H1 (cell line): Measurements from ENCODE around the gene POLD4. TPM values are rescaled to one million over a fixed set of nuclear protein-coding genes. Genes with fewer than 3 reads are reported as not detected.

Experiments used
- CTCF ChIA-PET: fragments of 300-600 bp; sonication (Branson Sonifier 250); formaldehyde crosslinking; loops from one replicate; lab custom pipeline; 2021; ENCODE audit not compliant: partially characterized antibody; lab: Charles Lee
- POLR2A ChIA-PET: fragments of 300-600 bp; sonication (Branson Sonifier 250); formaldehyde crosslinking; loops from one replicate; lab custom pipeline; 2021; ENCODE audit warnings: inconsistent platforms; ENCODE audit not compliant: partially characterized antibody; lab: Charles Lee
- DNase-seq, 2 experiments: peaks; one replicate each; pipeline versions ENCODE4 v3.0.0 to v3.0.0-alpha.2; 2010 to 2022; ENCODE audit warnings: low spot score in 2 of 2, low read depth in 1 of 2, mixed read lengths in 1 of 2
- FAIRE-seq: peaks from 2 replicates; lab custom pipeline; 2011; peaks lifted over from hg19 to GRCh38; lab: Jason Lieb, UNC
- H2AFZ ChIP-seq: 2 replicates; pipeline ENCODE4 v1.8.1; 2012; ENCODE audit warnings: low read length, inconsistent platforms
- H2AK5ac ChIP-seq: 2 replicates; pipeline ENCODE4 v1.6.1; 2013; ENCODE audit warnings: low read depth, low read length
- H2BK120ac ChIP-seq: replicated peaks from 2 replicates; pipeline ENCODE3; 2013; ENCODE audit warnings: low read depth, low read length, inconsistent platforms
- H2BK12ac ChIP-seq: 2 replicates; pipeline ENCODE4 v1.6.1; 2013; ENCODE audit warnings: low read depth, low read length
- H2BK15ac ChIP-seq: 2 replicates; pipeline ENCODE4 v1.6.1; 2013; ENCODE audit warnings: low read length
- H2BK20ac ChIP-seq: 2 replicates; pipeline ENCODE4 v1.6.1; 2013; ENCODE audit warnings: low read length
- H2BK5ac ChIP-seq: 2 replicates; pipeline ENCODE4 v1.6.1; 2013; ENCODE audit warnings: low read depth, low read length
- H3K14ac ChIP-seq: 2 replicates; pipeline ENCODE4 v1.6.1; 2013; ENCODE audit warnings: inconsistent platforms; ENCODE audit not compliant: insufficient read length
- H3K18ac ChIP-seq: 2 replicates; pipeline ENCODE4 v1.6.1; 2013; ENCODE audit warnings: low read length; ENCODE audit errors: extremely low read depth
- H3K23ac ChIP-seq: 2 replicates; pipeline ENCODE4 v1.6.1; 2013; ENCODE audit warnings: inconsistent platforms; ENCODE audit not compliant: insufficient read length
- H3K23me2 ChIP-seq: 2 replicates; pipeline ENCODE4 v1.6.1; 2013; ENCODE audit warnings: low read depth, low read length
- H3K27ac ChIP-seq: 2 replicates; pipeline ENCODE4 v1.6.1; 2011; ENCODE audit warnings: low read depth, low read length, inconsistent platforms
- H3K27me3 ChIP-seq, 4 experiments: replicated peaks in 1 of 4; 1 replicate in 1 of 4; 2 replicates in 3 of 4; pipeline versions ENCODE4 v1.6.1 to v1.8.1; 2011 to 2013; ENCODE audit warnings: low read length in 3 of 4, mild to moderate bottlenecking in 3 of 4, inconsistent platforms in 2 of 4, mixed read lengths in 2 of 4, moderate library complexity in 1 of 4; ENCODE audit not compliant: control insufficient read depth in 3 of 4, insufficient read depth in 3 of 4; ENCODE audit errors: extremely low read depth in 1 of 4
- H3K36me3 ChIP-seq, 4 experiments: 2 replicates each; pipeline versions ENCODE4 v1.6.1 to v1.8.1; 2011 to 2013; ENCODE audit warnings: mild to moderate bottlenecking in 4 of 4, low read length in 3 of 4, moderate library complexity in 2 of 4, control low read depth in 1 of 4, inconsistent platforms in 1 of 4; ENCODE audit not compliant: insufficient read depth in 4 of 4, control insufficient read depth in 2 of 4
- H3K4ac ChIP-seq: replicated peaks from 2 replicates; pipeline ENCODE3; 2013; ENCODE audit warnings: low read length, low read depth, mixed read lengths, inconsistent platforms; ENCODE audit not compliant: insufficient read length
- H3K4me1 ChIP-seq, 4 experiments: replicated peaks in 1 of 4; 1 replicate in 1 of 4; 2 replicates in 3 of 4; pipeline versions ENCODE4 v1.6.1 to v1.8.1; 2011 to 2013; ENCODE audit warnings: low read length in 3 of 4, inconsistent platforms in 2 of 4, mixed read lengths in 1 of 4; ENCODE audit not compliant: insufficient read depth in 4 of 4, control insufficient read depth in 3 of 4
- H3K4me2 ChIP-seq, 2 experiments: 2 replicates each; pipeline versions ENCODE4 v1.6.1 to v1.8.1; 2011 to 2013; ENCODE audit warnings: low read depth in 2 of 2, low read length in 2 of 2, control low read depth in 1 of 2, inconsistent platforms in 1 of 2, mild to moderate bottlenecking in 1 of 2; ENCODE audit not compliant: insufficient read depth in 1 of 2
- H3K4me3 ChIP-seq, 4 experiments: fragments of 200-600, 300-600 bp in 1 of 4; sonication (generic), shearing (Covaris generic), sonication (Bioruptor Twin) in 1 of 4; 2 replicates each; pipeline versions ENCODE4 v1.5.1 to v1.8.1; 2011 to 2016; ENCODE audit warnings: low read length in 4 of 4, low read depth in 3 of 4, control low read depth in 2 of 4, inconsistent platforms in 2 of 4, mild to moderate bottlenecking in 2 of 4, mixed read lengths in 1 of 4, moderate library complexity in 1 of 4; ENCODE audit not compliant: insufficient read depth in 2 of 4; ENCODE audit errors: extremely low read depth in 1 of 4
- H3K56ac ChIP-seq: replicated peaks from 2 replicates; pipeline ENCODE3; 2013; ENCODE audit warnings: low read depth, mild to moderate bottlenecking, mixed read lengths, low read length, inconsistent platforms; ENCODE audit not compliant: insufficient read length
- H3K79me1 ChIP-seq: 2 replicates; pipeline ENCODE4 v1.6.1; 2013; ENCODE audit warnings: low read depth, low read length, control low read depth
- H3K79me2 ChIP-seq, 2 experiments: 2 replicates each; pipeline versions ENCODE4 v1.6.1 to v1.8.1; 2012 to 2013; ENCODE audit warnings: low read length in 2 of 2, mild to moderate bottlenecking in 2 of 2, inconsistent platforms in 1 of 2; ENCODE audit not compliant: insufficient read depth in 2 of 2, control insufficient read depth in 1 of 2
- H3K9ac ChIP-seq, 4 experiments: replicated peaks in 1 of 4; 1 replicate in 1 of 4; 2 replicates in 3 of 4; pipeline versions ENCODE4 v1.6.1 to v1.8.1; 2011 to 2013; ENCODE audit warnings: low read depth in 3 of 4, low read length in 3 of 4, control low read depth in 2 of 4, mild to moderate bottlenecking in 2 of 4, moderate library complexity in 2 of 4, inconsistent platforms in 1 of 4; ENCODE audit errors: extremely low read depth in 1 of 4
- H3K9me3 ChIP-seq, 2 experiments: 2 replicates each; pipeline versions ENCODE4 v1.6.1 to v1.8.1; 2012 to 2013; ENCODE audit warnings: mild to moderate bottlenecking in 2 of 2, moderate library complexity in 2 of 2, control low read depth in 1 of 2, inconsistent platforms in 1 of 2, low read depth in 1 of 2, low read length in 1 of 2, mixed read lengths in 1 of 2; ENCODE audit not compliant: insufficient read depth in 2 of 2
- H4K20me1 ChIP-seq, 2 experiments: replicated peaks in 1 of 2; 2 replicates each; pipeline versions ENCODE3 to v1.8.1; 2011 to 2013; ENCODE audit warnings: inconsistent platforms in 2 of 2, low read length in 2 of 2, mild to moderate bottlenecking in 1 of 2; ENCODE audit not compliant: insufficient read depth in 2 of 2, control insufficient read depth in 1 of 2
- H4K5ac ChIP-seq: 2 replicates; pipeline ENCODE4 v1.6.1; 2013; ENCODE audit warnings: low read length, low read depth, mixed read lengths, inconsistent platforms; ENCODE audit not compliant: insufficient read length
- H4K8ac ChIP-seq: 2 replicates; pipeline ENCODE4 v1.8.0; 2013; ENCODE audit warnings: mild to moderate bottlenecking, moderate library complexity, low read length, inconsistent platforms; ENCODE audit not compliant: insufficient read depth; ENCODE audit errors: extremely low read depth
- H4K91ac ChIP-seq: replicated peaks from 2 replicates; pipeline ENCODE3; 2013; ENCODE audit warnings: low read length, mixed read lengths, inconsistent platforms; ENCODE audit not compliant: insufficient read length
- BRCA1 ChIP-seq: IDR thresholded peaks from 2 replicates; pipeline ENCODE4 v1.6.1; 2012; ENCODE audit warnings: low read depth, low read length, improper control_type of control experiment
- CBX8 ChIP-seq: fragments of 300-800, 300-1000 bp; sonication (generic); IDR thresholded peaks from 2 replicates; pipeline ENCODE4 v1.7.1; 2016; ENCODE audit warnings: low read depth, low read length, borderline replicate concordance
- CREB1 ChIP-seq: IDR thresholded peaks from 2 replicates; pipeline ENCODE4 v1.6.1; 2012; ENCODE audit warnings: inconsistent platforms
- CTBP2 ChIP-seq: IDR thresholded peaks from 2 replicates; pipeline ENCODE4 v1.7.0; 2011; ENCODE audit warnings: borderline replicate concordance, mild to moderate bottlenecking, moderate library complexity, mixed read lengths, low read length; ENCODE audit not compliant: insufficient read depth, insufficient read length
- CTCF ChIP-seq, 3 experiments: IDR thresholded peaks; 1 replicate in 2 of 3; 2 replicates in 1 of 3; pipeline versions ENCODE4 v1.5.1 to v1.6.1; 2011; ENCODE audit warnings: low read length in 3 of 3, mild to moderate bottlenecking in 3 of 3, inconsistent platforms in 2 of 3, low read depth in 1 of 3, moderate library complexity in 1 of 3; ENCODE audit not compliant: insufficient read depth in 1 of 3; ENCODE audit errors: control extremely low read depth in 1 of 3
- EP300 ChIP-seq, 2 experiments: IDR thresholded peaks; 1 replicate in 1 of 2; 2 replicates in 1 of 2; pipeline ENCODE4 v1.6.1; 2011 to 2012; ENCODE audit warnings: low read depth in 2 of 2, low read length in 2 of 2, mild to moderate bottlenecking in 2 of 2, borderline replicate concordance in 1 of 2, inconsistent platforms in 1 of 2, moderate library complexity in 1 of 2
- JUN ChIP-seq: IDR thresholded peaks from 2 replicates; pipeline ENCODE4 v1.6.1; 2011; ENCODE audit warnings: low read depth, mild to moderate bottlenecking, improper control_type of control experiment, low read length
- SUZ12 ChIP-seq: fragments of 200-600 bp; sonication (generic); IDR thresholded peaks from 2 replicates; pipeline ENCODE4 v1.6.1; 2012; ENCODE audit warnings: mild to moderate bottlenecking, inconsistent platforms, low read length, moderate library complexity, mixed read lengths
- ZNF274 ChIP-seq: IDR thresholded peaks from 2 replicates; pipeline ENCODE4 v1.7.0; 2012; ENCODE audit warnings: low read length, borderline replicate concordance; ENCODE audit errors: extremely low read depth
- WGBS, 2 experiments: shearing (Covaris generic) in 1 of 2; methylation state at CpG; one replicate each; pipeline versions ENCODE4 v1.1.6 to v1.1.7; 2013 to 2015; ENCODE audit warnings: low lambda C conversion rate in 2 of 2, mixed read lengths in 2 of 2, inconsistent platforms in 1 of 2, low coverage in 1 of 2, missing lambda C conversion rate in 1 of 2; ENCODE audit not compliant: insufficient replicate concordance in 2 of 2, insufficient coverage in 1 of 2, insufficient read length in 1 of 2; ENCODE audit errors: extremely low coverage in 1 of 2, missing lambda C conversion rate in 1 of 2; 5-methylcytosine and 5-hydroxymethylcytosine counted together
- polyA plus RNA-seq, 7 experiments: library from polyadenylated mRNA; depleted of rRNA in 3 of 7; stranded (reverse) in 5 of 7; unstranded in 2 of 7; fragments of >200 nt in 5 of 7; fragments of 200-250 nt in 2 of 7; gene quantifications; 1 replicate in 5 of 7; 2 replicates in 1 of 7; 4 replicates in 1 of 7; pipeline versions ENCODE4 v1.2.1 to v1.2.3, GENCODE V29; 2011 to 2013; ENCODE audit warnings: missing spikeins in 2 of 7, mixed read lengths in 2 of 7
- total RNA-seq: library from RNA; stranded (reverse); fragmentation: NEBNext Ultra II Directional; extraction: Animal tissue kit (Norgen Biotek cat#: 25700); gene quantifications from 2 replicates; pipeline ENCODE4 v1.2.1, GENCODE V29; 2021

POLD4 gene
- total and polyA plus RNA-seq, 2 of the 8 experiments (the other 6 are each of a cell fraction or from before 2014, with no cell fraction given), result 21.2 to 46.7 TPM

GRCh38 chr11:67395555-67396258, 42.4 kb upstream of the POLD4 start:
- H3K56ac ChIP-seq, result no peak overlapping the region
- H3K14ac ChIP-seq, result no peak overlapping the region
- no peak for DNase-seq
- FAIRE-seq, result no peak
- ChIA-PET POLR2A (interaction anchor here (0.9 to 2.6 kb wide), 15 partner anchors 9 to 93 kb away, joined by 3 to 13 read pairs (median 4); partner anchors contain the start of genes AIP, RPS6KB2 and SSH3), CTCF (interaction anchor here (0.6 to 34.8 kb wide), 6 partner anchors 13 to 69 kb away, joined by 3 to 1305 read pairs (median 4); partner anchors contain the start of gene POLD4)
- H4K5ac ChIP-seq, result no peak overlapping the region
- H3K4me1 ChIP-seq, result peaks cover 0 to 12% (median 6%) of the 10 kb centered on the region in 4 experiments; a peak in 5 of 7 replicates
- H3K9ac ChIP-seq, result no peak overlapping the region
- H2BK5ac ChIP-seq, result peak overlapping the region; percentile 88; the same call in 1 of the 2 replicates
- H2BK120ac ChIP-seq, result no peak overlapping the region
- no peak overlapping the region for H4K91ac ChIP-seq
- no peak overlapping the region for H2BK15ac ChIP-seq
- no peak overlapping the region for H3K4me2 ChIP-seq
- H3K79me2 ChIP-seq, result peaks cover 0 to 5% of the 10 kb centered on the region in 2 experiments; a peak in 1 of 4 replicates
- H2AFZ ChIP-seq, result no peak overlapping the region
- H2BK12ac ChIP-seq, result 0 out of 2 replicates have a peak overlapping the region, but pooled peaks have one; percentile 50
- no peaks in the 10 kb centered on the region for H3K27me3 ChIP-seq
- H3K36me3 ChIP-seq, result peaks cover 6 to 25% (median 18%) of the 10 kb centered on the region in 4 experiments; a peak in 6 of 8 replicates
- H3K18ac ChIP-seq, result no peak overlapping the region
- H2BK20ac ChIP-seq, result no peak overlapping the region
- peaks cover 0 to 11% of the 10 kb centered on the region in 2 experiments for H4K20me1 ChIP-seq
- no peak overlapping the region; the same call in 1 of the 2 replicates for H4K8ac ChIP-seq
- peak overlapping the region; percentile 35; the same call in 1 of the 2 replicates for H3K27ac ChIP-seq
- no peak overlapping the region for H2AK5ac ChIP-seq
- H3K4ac ChIP-seq, result no peak overlapping the region
- peaks cover 13% of the 10 kb centered on the region for H3K23me2 ChIP-seq
- 92% methylated on average over 19 of the region's 19 CpGs; no CpG with 5 or more reads in 1 of the 2 experiments for WGBS, 2 experiments
- H3K23ac ChIP-seq, result no peak overlapping the region
- no peak overlapping the region for H3K4me3 ChIP-seq
- peaks cover 3% of the 10 kb centered on the region for H3K79me1 ChIP-seq
- H3K9me3 ChIP-seq, result no peaks in the 10 kb centered on the region
- TF ChIP-seq CTCF (IDR thresholded peaks at IDR 0.05; ENCODE audit: control extremely low read depth in 1 of 3, insufficient read depth in 1 of 3, low read depth in 1 of 3, low read length in 3 of 3) (no peak), SUZ12 (no peak), EP300 (IDR thresholded peaks at IDR 0.05; ENCODE audit: borderline replicate concordance in 1 of 2, low read depth in 2 of 2, low read length in 2 of 2) (no peak), JUN (no peak), BRCA1 (no peak), CBX8 (no peak), ZNF274 (no peak), CREB1 (no peak), CTBP2 (no peak)
